Measurements from ENCODE around the gene AFF3. TPM values are rescaled to one million over a fixed set of nuclear protein-coding genes. Genes with fewer than 3 reads are reported as not detected.

AFF3 gene
- total RNA-seq, 4 donors from 2014 or later, result 8.5 to 77.2 (median 27.1) TPM

GRCh38 chr2:99576775-99577174 is 565.6 kb downstream of the AFF3 start:
- TF ChIP-seq, protein P1, sequence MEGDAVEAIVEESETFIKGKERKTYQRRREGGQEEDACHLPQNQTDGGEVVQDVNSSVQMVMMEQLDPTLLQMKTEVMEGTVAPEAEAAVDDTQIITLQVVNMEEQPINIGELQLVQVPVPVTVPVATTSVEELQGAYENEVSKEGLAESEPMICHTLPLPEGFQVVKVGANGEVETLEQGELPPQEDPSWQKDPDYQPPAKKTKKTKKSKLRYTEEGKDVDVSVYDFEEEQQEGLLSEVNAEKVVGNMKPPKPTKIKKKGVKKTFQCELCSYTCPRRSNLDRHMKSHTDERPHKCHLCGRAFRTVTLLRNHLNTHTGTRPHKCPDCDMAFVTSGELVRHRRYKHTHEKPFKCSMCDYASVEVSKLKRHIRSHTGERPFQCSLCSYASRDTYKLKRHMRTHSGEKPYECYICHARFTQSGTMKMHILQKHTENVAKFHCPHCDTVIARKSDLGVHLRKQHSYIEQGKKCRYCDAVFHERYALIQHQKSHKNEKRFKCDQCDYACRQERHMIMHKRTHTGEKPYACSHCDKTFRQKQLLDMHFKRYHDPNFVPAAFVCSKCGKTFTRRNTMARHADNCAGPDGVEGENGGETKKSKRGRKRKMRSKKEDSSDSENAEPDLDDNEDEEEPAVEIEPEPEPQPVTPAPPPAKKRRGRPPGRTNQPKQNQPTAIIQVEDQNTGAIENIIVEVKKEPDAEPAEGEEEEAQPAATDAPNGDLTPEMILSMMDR (IDR thresholded peaks at IDR 0.05), result no peak
- no peak for TF ChIP-seq POLR2A (IDR thresholded peaks at IDR 0.05)
- H3K9me3 ChIP-seq, result no peaks in the 10 kb centered on the region
- H3K36me3 ChIP-seq, result no peaks in the 10 kb centered on the region
- H3K27ac ChIP-seq, result no peak overlapping the region
- intact Hi-C loops (cut with DNase I; ENCODE audit: low total_unique reads), result no loop called here
- no peak for DNase-seq
- H3K4me1 ChIP-seq, result no peaks in the 10 kb centered on the region
- no peaks in the 10 kb centered on the region for H3K27me3 ChIP-seq
- H3K4me3 ChIP-seq, result no peak overlapping the region

GRCh38 chr2:99573634-99574251 is 568.6 kb downstream of the AFF3 start:
- no peak for DNase-seq
- H3K36me3 ChIP-seq, result no peaks in the 10 kb centered on the region
- H3K27ac ChIP-seq, result peak overlapping the region in 1 of 2 donors; percentile 10
- no peaks in the 10 kb centered on the region for H3K9me3 ChIP-seq
- no peaks in the 10 kb centered on the region for H3K4me1 ChIP-seq
- H3K27me3 ChIP-seq, result no peaks in the 10 kb centered on the region
- TF ChIP-seq, protein P1 (IDR thresholded peaks at IDR 0.05), result no peak
- no peak for TF ChIP-seq POLR2A (IDR thresholded peaks at IDR 0.05)
- H3K4me3 ChIP-seq, result no peak overlapping the region
- intact Hi-C loops (cut with DNase I; ENCODE audit: low total_unique reads), result no loop called here

- Histone ChIP-seq H3K27ac (peak overlapping the region; percentile 10 to 34), H3K4me1 (no peaks in the 10 kb centered on the region), H3K4me3 (no peak overlapping the region), H3K9me3 (no peaks in the 10 kb centered on the region), H3K27me3 (no peaks in the 10 kb centered on the region), H3K36me3 (no peaks in the 10 kb centered on the region)
- TF ChIP-seq, protein P1 (IDR thresholded peaks at IDR 0.05), result no peak
- no peak for TF ChIP-seq POLR2A (IDR thresholded peaks at IDR 0.05)
- intact Hi-C loops (cut with DNase I; ENCODE audit: low total_unique reads), result no loop called here
- DNase-seq, result no peak
Measured at GRCh38 chr2:99572373-99573164, 569.8 kb downstream of the AFF3 start.

GRCh38 chr2:99571954-99572353 is 570.4 kb downstream of the AFF3 start:
- Histone ChIP-seq H3K27ac (no peak overlapping the region), H3K9me3 (no peaks in the 10 kb centered on the region), H3K36me3 (no peaks in the 10 kb centered on the region), H3K4me3 (no peak overlapping the region), H3K4me1 (no peaks in the 10 kb centered on the region), H3K27me3 (no peaks in the 10 kb centered on the region)
- no peak for DNase-seq
- TF ChIP-seq POLR2A (IDR thresholded peaks at IDR 0.05), result no peak
- TF ChIP-seq, protein P1 (IDR thresholded peaks at IDR 0.05), result no peak
- intact Hi-C loops (cut with DNase I; ENCODE audit: low total_unique reads), result no loop called here

DNA sequence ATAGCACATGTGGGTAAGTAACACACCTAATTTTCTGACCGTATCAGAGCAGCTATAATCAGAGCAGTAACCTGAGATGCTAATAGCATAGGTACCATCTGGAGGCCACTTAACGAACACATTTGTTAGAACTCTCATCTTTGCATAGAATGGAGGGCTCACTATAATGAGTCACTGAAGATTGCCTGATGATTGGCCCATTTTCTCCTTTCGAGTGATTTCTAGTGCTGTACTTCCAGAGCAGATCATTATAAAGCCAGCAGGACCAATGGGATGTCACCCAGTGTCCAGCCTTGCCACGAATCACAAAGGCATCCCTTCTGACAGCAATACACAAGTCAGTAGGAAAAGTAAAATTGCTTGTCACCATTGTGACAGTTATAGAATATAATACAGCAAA is 570.9 kb downstream of the AFF3 start:
- H3K4me1 ChIP-seq, result no peaks in the 10 kb centered on the region
- no peaks in the 10 kb centered on the region for H3K36me3 ChIP-seq
- intact Hi-C loops (cut with DNase I; ENCODE audit: low total_unique reads), result no loop called here
- TF ChIP-seq, protein P1 (IDR thresholded peaks at IDR 0.05), result no peak
- no peak for TF ChIP-seq POLR2A (IDR thresholded peaks at IDR 0.05)
- no peak for DNase-seq
- H3K27ac ChIP-seq, result no peak overlapping the region
- no peaks in the 10 kb centered on the region for H3K9me3 ChIP-seq
- no peaks in the 10 kb centered on the region for H3K27me3 ChIP-seq
- no peak overlapping the region for H3K4me3 ChIP-seq

Data from uterus (tissue), 4 donors.